Parathyroid adenoma (tissue), 2 donors: ENCODE measurements around the gene CCDC77.
A peak's percentile ranks its signal among the peaks of the same experiment; 100 is the strongest.

ENCODE experiments used
- H2AFZ ChIP-seq: fragments of 300-600 bp; sonication (generic); one replicate; pipeline ENCODE4 v1.7.0; 2017; ENCODE audit warnings: antibody characterized with exemption, mild to moderate bottlenecking
- H3K27ac ChIP-seq: fragments of 300-600 bp; sonication (generic); one replicate; pipeline ENCODE4 v1.7.0; 2017
- H3K27me3 ChIP-seq: fragments of 300-600 bp; sonication (generic); one replicate; pipeline ENCODE4 v1.7.0; 2017; ENCODE audit warnings: low read length; ENCODE audit not compliant: control insufficient read depth, insufficient read depth
- H3K36me3 ChIP-seq: fragments of 300-600 bp; sonication (generic); one replicate; pipeline ENCODE4 v1.7.0; 2017; ENCODE audit warnings: low read length; ENCODE audit not compliant: control insufficient read depth, insufficient read depth
- H3K4me1 ChIP-seq: fragments of 300-600 bp; sonication (generic); one replicate; pipeline ENCODE4 v1.7.0; 2017; ENCODE audit warnings: control low read depth
- H3K4me2 ChIP-seq: fragments of 300-600 bp; sonication (generic); one replicate; pipeline ENCODE4 v1.7.0; 2017; ENCODE audit warnings: low read length
- H3K4me3 ChIP-seq: fragments of 300-600 bp; sonication (generic); one replicate; pipeline ENCODE4 v1.7.0; 2017; ENCODE audit warnings: low read depth, low read length
- H3K79me2 ChIP-seq: fragments of 300-600 bp; sonication (generic); one replicate; pipeline ENCODE4 v1.7.0; 2017; ENCODE audit warnings: control low read depth
- H3K9ac ChIP-seq: fragments of 300-600 bp; sonication (generic); one replicate; pipeline ENCODE4 v1.7.0; 2017; ENCODE audit warnings: mild to moderate bottlenecking
- H3K9me3 ChIP-seq: fragments of 300-600 bp; sonication (generic); one replicate; pipeline ENCODE4 v1.7.0; 2017; ENCODE audit warnings: low read length; ENCODE audit not compliant: control insufficient read depth
- CTCF ChIP-seq: fragments of 300-600 bp; sonication (generic); IDR thresholded peaks from one replicate; pipeline ENCODE4 v1.7.0; 2017; ENCODE audit warnings: antibody characterized with exemption, mild to moderate bottlenecking
- donor health status: primary hyperparathyroidism.

The CCDC77 gene

GRCh38 chr12:482061-482460 is 80.6 kb downstream of the CCDC77 start:
- H3K4me1 ChIP-seq, result peaks cover 15% of the 10 kb centered on the region
- no peak for TF ChIP-seq CTCF
- no peaks in the 10 kb centered on the region for H3K36me3 ChIP-seq
- H3K27me3 ChIP-seq, result no peaks in the 10 kb centered on the region
- H2AFZ ChIP-seq, result no peak overlapping the region
- no peak overlapping the region for H3K4me2 ChIP-seq
- no peak overlapping the region for H3K9ac ChIP-seq
- H3K9me3 ChIP-seq, result no peaks in the 10 kb centered on the region
- H3K4me3 ChIP-seq, result no peak overlapping the region
- H3K27ac ChIP-seq, result no peak overlapping the region
- no peaks in the 10 kb centered on the region for H3K79me2 ChIP-seq

- Histone ChIP-seq H2AFZ (no peak overlapping the region), H3K27ac (peak overlapping the region; percentile 34), H3K4me3 (peak overlapping the region; percentile 30), H3K36me3 (no peaks in the 10 kb centered on the region), H3K27me3 (no peaks in the 10 kb centered on the region), H3K79me2 (no peaks in the 10 kb centered on the region), H3K9ac (no peak overlapping the region), H3K4me2 (peak overlapping the region; percentile 57), H3K9me3 (no peaks in the 10 kb centered on the region), H3K4me1 (peaks cover 15% of the 10 kb centered on the region)
- no peak for TF ChIP-seq CTCF
Measured at GRCh38 chr12:484096-484495, 82.7 kb downstream of the CCDC77 start.

- Histone ChIP-seq H3K4me1 (no peaks in the 10 kb centered on the region), H3K36me3 (no peaks in the 10 kb centered on the region), H3K4me3 (no peak overlapping the region), H3K79me2 (peaks cover 4% of the 10 kb centered on the region), H3K27me3 (no peaks in the 10 kb centered on the region), H3K9ac (no peak overlapping the region), H3K9me3 (no peaks in the 10 kb centered on the region), H3K4me2 (no peak overlapping the region), H3K27ac (no peak overlapping the region), H2AFZ (no peak overlapping the region)
- no peak for TF ChIP-seq CTCF
Measured at GRCh38 chr12:490260-490659, 88.8 kb downstream of the CCDC77 start.
